Naive thymus-derived CD8-positive, alpha-beta T cell (primary cell): ENCODE results near the gene KLHL18. TPM values are rescaled to one million over a fixed set of nuclear protein-coding genes. Genes with fewer than 3 reads are reported as not detected.

Source experiments
- ATAC-seq, 2 donors: fragments of 150-1000 bp; cut with Tn5 transposase in 1 of 2; sonication (Bioruptor Pico), chemical (Tn5 transposase) in 1 of 2; 1 replicate in 1 of 2; 2 replicates in 1 of 2; pipeline ENCODE4 v1.10.0; 2021; ENCODE audit warnings: mild to moderate bottlenecking in 2 of 2, moderate library complexity in 2 of 2
- POLR2A ChIA-PET: fragments of 350-600 bp; sonication (Branson Sonifier 250); formaldehyde crosslinking; loops from one replicate; lab custom pipeline; 2021; ENCODE audit warnings: antibody characterized with exemption; lab: Charles Lee
- DNase-seq, 10 donors: peaks; one replicate each; pipeline versions ENCODE4 v3.0.0 to v3.0.0-alpha.2; 2020 to 2022
- H3K27ac Mint-ChIP-seq, 10 donors: one replicate each; pipeline ENCODE4 v1.8.0; 2020 to 2022; ENCODE audit warnings: mild to moderate bottlenecking in 10 of 10, mixed read lengths in 10 of 10, moderate library complexity in 4 of 10, inconsistent platforms in 1 of 10
- H3K27me3 Mint-ChIP-seq, 5 donors: one replicate each; pipeline ENCODE4 v1.8.0; 2021 to 2022; ENCODE audit warnings: mixed read lengths in 5 of 5
- H3K36me3 Mint-ChIP-seq, 3 donors: one replicate each; pipeline ENCODE4 v1.8.0; 2020 to 2022; ENCODE audit warnings: mixed read lengths in 3 of 3, mild to moderate bottlenecking in 2 of 3, inconsistent platforms in 1 of 3
- H3K4me1 Mint-ChIP-seq, 4 donors: one replicate each; pipeline ENCODE4 v1.8.0; 2021 to 2022; ENCODE audit warnings: mixed read lengths in 4 of 4
- H3K4me3 Mint-ChIP-seq, 10 donors: one replicate each; pipeline ENCODE4 v1.8.0; 2020 to 2022; ENCODE audit warnings: mild to moderate bottlenecking in 10 of 10, mixed read lengths in 10 of 10, moderate library complexity in 6 of 10, inconsistent platforms in 1 of 10
- H3K9me3 Mint-ChIP-seq, 9 donors: one replicate each; pipeline ENCODE4 v1.8.0; 2020 to 2022; ENCODE audit warnings: mixed read lengths in 9 of 9, mild to moderate bottlenecking in 3 of 9, inconsistent platforms in 1 of 9, moderate library complexity in 1 of 9
- polyA plus RNA-seq, 3 donors: library from polyadenylated mRNA; unstranded; fragments of 300-500 nt; fragmentation: Illumina TruSeq; gene quantifications; one replicate each; pipeline ENCODE4 v1.2.3, GENCODE V29; 2021
- total RNA-seq, 8 experiments: library from RNA in 2 of 8; stranded (reverse) in 2 of 8; gene quantifications; one replicate each; pipeline ENCODE4 v1.2.3 and lab custom pipeline; 2021 to 2026

The KLHL18 gene
- total and polyA plus RNA-seq, 5 experiments from 2014 or later: 13.4 to 21.9 (median 18.2) TPM

- ATAC-seq (peak in 1 of 2 donors; percentile 22), DNase-seq (no peak)
- POLR2A ChIA-PET: interaction anchor here (0.6 to 1.2 kb wide), 2 partner anchors 159 to 347 kb away, joined by 3 read pairs; partner anchors contain the start of genes CCDC12 and SETD2
- H3K4me1 Mint-ChIP-seq: peaks cover 0 to 4% (median 0%) of the 10 kb centered on the region in 4 donors
- no peak overlapping the region for H3K4me3 Mint-ChIP-seq
- no peaks in the 10 kb centered on the region for H3K27me3 Mint-ChIP-seq
- peak overlapping the region in 7 of 10 donors; percentile 4 to 81 (median 52) for H3K27ac Mint-ChIP-seq
- H3K36me3 Mint-ChIP-seq: peaks cover 0 to 83% (median 7%) of the 10 kb centered on the region in 3 donors
- H3K9me3 Mint-ChIP-seq: no peaks in the 10 kb centered on the region
Measured at GRCh38 chr3:47323431-47324277, 40.9 kb downstream of the KLHL18 start.

DNA sequence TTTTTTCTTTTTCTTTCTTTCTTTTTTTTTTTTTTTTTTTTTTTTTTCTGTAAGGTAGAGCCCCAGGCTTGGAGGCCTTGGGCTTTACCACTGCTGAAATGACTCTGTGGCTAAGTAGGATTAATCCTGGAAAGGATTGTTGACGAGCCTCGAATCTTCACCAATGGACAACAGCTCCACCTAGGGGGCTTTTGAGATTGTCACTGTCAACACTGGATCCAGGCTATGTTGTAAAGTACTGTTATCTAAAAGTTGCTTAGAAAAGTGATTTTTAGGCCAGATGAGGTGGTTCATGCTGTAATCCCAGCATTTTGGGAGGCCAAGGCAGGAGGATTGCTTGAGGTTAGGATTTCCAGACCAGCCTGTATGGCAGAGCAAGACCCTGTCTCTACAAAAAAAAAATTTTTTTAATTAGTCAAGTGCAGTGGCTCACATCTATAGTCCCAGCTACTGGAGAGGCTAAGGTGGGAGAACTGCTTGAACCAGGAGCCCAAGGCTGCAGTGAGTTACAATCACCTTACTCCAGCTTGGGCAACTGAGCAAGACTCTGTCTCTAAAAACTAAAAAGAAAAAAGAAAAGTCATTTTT is 41.6 kb downstream of the KLHL18 start:
- Mint-ChIP-seq H3K27ac (no peak overlapping the region), H3K4me1 (peaks cover 0 to 4% (median 0%) of the 10 kb centered on the region in 4 donors), H3K27me3 (no peaks in the 10 kb centered on the region), H3K9me3 (no peaks in the 10 kb centered on the region), H3K4me3 (no peak overlapping the region), H3K36me3 (peaks cover 0 to 83% (median 7%) of the 10 kb centered on the region in 3 donors)
- ATAC-seq (peak; percentile 72 to 80), DNase-seq (peak in 9 of 10 donors; percentile 16 to 66 (median 41))
- POLR2A ChIA-PET: interaction anchor here (0.6 to 1.2 kb wide), 2 partner anchors 160 to 348 kb away, joined by 3 read pairs; partner anchors contain the start of genes CCDC12 and SETD2

GRCh38 chr3:47333907-47334306 is 51.2 kb downstream of the KLHL18 start:
- no peaks in the 10 kb centered on the region for H3K9me3 Mint-ChIP-seq
- no peaks in the 10 kb centered on the region for H3K27me3 Mint-ChIP-seq
- no peak overlapping the region for H3K27ac Mint-ChIP-seq
- no peak overlapping the region for H3K4me3 Mint-ChIP-seq
- peaks cover 0 to 95% (median 34%) of the 10 kb centered on the region in 3 donors for H3K36me3 Mint-ChIP-seq
- ATAC-seq (no peak), DNase-seq (no peak)
- POLR2A ChIA-PET: no interaction called here
- peaks cover 0 to 3% (median 0%) of the 10 kb centered on the region in 4 donors for H3K4me1 Mint-ChIP-seq

- Mint-ChIP-seq H3K4me1 (peaks cover 0 to 7% (median 0%) of the 10 kb centered on the region in 4 donors), H3K9me3 (no peaks in the 10 kb centered on the region), H3K27ac (peak overlapping the region in 3 of 10 donors; percentile 25 to 74 (median 33)), H3K27me3 (no peaks in the 10 kb centered on the region), H3K4me3 (no peak overlapping the region), H3K36me3 (peaks cover 0 to 79% (median 32%) of the 10 kb centered on the region in 3 donors)
- POLR2A ChIA-PET: no interaction called here
- ATAC-seq: no peak
- DNase-seq: no peak
Measured at GRCh38 chr3:47337656-47338055, 54.9 kb downstream of the KLHL18 start.

DNA sequence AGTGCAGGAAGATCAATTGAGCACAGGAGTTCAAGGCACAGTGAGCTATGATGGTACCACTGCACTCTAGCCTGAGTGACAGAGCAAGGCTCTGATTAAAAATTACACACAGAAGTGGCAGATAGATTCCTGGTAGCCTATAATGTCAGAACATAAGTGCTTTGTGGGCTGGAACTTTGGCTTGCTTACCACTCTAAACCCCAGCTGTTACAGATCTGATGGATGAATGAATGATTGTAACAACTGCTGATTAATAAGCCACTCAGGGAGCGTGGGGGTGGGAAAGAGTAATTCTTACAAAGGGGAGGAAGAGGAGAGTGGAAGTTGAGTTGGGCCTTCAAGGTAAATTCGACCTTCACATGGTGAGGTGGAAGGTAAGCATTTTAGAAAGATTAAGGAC is 57.2 kb downstream of the KLHL18 start:
- Mint-ChIP-seq H3K4me3 (no peak overlapping the region), H3K36me3 (peaks cover 4 to 73% (median 30%) of the 10 kb centered on the region in 3 donors), H3K4me1 (peaks cover 0 to 7% (median under 1%) of the 10 kb centered on the region in 4 donors), H3K27me3 (no peaks in the 10 kb centered on the region), H3K9me3 (no peaks in the 10 kb centered on the region), H3K27ac (peak overlapping the region in 2 of 10 donors; percentile 23 to 67)
- ATAC-seq (no peak), DNase-seq (no peak)
- POLR2A ChIA-PET: interaction anchor here (0.6 kb wide), 1 partner anchor 21 kb away, joined by 3 read pairs; no protein-coding TSS in a partner anchor

- POLR2A ChIA-PET: no interaction called here
- H3K36me3 Mint-ChIP-seq: peaks cover 6 to 74% (median 30%) of the 10 kb centered on the region in 3 donors
- no peak overlapping the region for H3K27ac Mint-ChIP-seq
- no peaks in the 10 kb centered on the region for H3K9me3 Mint-ChIP-seq
- H3K27me3 Mint-ChIP-seq: no peaks in the 10 kb centered on the region
- peaks cover 5 to 10% (median 8%) of the 10 kb centered on the region in 4 donors for H3K4me1 Mint-ChIP-seq
- no peak for DNase-seq
- ATAC-seq: no peak
- no peak overlapping the region for H3K4me3 Mint-ChIP-seq
Measured at GRCh38 chr3:47340866-47341265, 58.1 kb downstream of the KLHL18 start.

GRCh38 chr3:47342151-47342550 is 59.4 kb downstream of the KLHL18 start:
- Mint-ChIP-seq H3K9me3 (no peaks in the 10 kb centered on the region), H3K4me3 (no peak overlapping the region), H3K27ac (peak overlapping the region in 9 of 10 donors; percentile 27 to 91 (median 74)), H3K36me3 (peaks cover 6 to 62% (median 20%) of the 10 kb centered on the region in 3 donors), H3K27me3 (no peaks in the 10 kb centered on the region), H3K4me1 (peaks cover 8 to 21% (median 11%) of the 10 kb centered on the region in 4 donors)
- DNase-seq (no peak), ATAC-seq (no peak)
- POLR2A ChIA-PET: no interaction called here

DNA sequence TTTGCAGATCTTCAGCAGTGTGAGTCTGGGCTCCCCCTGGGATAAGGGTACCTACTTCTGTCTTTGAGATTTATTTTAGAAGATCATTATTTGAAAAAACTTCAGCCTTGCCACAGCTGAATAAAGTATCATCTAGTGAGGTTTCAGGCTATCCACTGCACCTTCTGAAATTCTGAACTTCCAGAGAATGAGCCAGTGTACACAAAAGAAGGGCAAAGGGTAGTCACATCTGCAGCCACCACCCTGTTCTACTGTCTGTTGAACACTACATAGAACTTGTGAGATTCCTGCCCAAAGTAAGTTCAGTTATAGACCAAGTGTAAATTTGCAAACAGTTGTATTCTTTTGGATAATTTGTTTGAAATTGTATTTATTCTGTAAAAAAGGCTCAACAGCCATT is 60.1 kb downstream of the KLHL18 start:
- Mint-ChIP-seq H3K27ac (peak overlapping the region in 7 of 10 donors; percentile 3 to 87 (median 73)), H3K36me3 (peaks cover 6 to 55% (median 19%) of the 10 kb centered on the region in 3 donors), H3K9me3 (no peaks in the 10 kb centered on the region), H3K27me3 (no peaks in the 10 kb centered on the region), H3K4me3 (no peak overlapping the region), H3K4me1 (peaks cover 8 to 25% (median 11%) of the 10 kb centered on the region in 4 donors)
- ATAC-seq: no peak
- POLR2A ChIA-PET: no interaction called here
- DNase-seq: no peak

DNA sequence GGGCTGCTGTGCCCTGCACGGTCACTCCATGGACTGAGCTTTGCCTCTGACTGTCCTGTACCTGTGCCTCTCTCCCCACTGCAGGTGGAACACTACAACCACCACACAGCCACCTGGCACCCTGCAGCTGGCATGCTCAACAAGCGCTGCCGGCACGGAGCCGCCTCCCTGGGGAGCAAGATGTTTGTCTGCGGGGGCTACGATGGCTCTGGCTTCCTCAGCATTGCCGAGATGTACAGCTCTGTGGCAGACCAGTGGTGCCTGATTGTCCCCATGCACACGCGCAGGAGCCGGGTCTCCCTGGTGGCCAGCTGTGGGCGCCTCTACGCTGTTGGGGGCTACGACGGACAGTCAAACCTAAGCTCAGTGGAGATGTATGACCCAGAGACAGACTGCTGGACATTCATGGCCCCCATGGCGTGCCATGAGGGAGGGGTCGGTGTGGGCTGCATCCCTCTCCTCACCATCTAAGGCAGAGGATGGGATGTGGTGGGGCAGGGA is 60.8 kb downstream of the KLHL18 start:
- no peaks in the 10 kb centered on the region for H3K9me3 Mint-ChIP-seq
- peaks cover 6 to 48% (median 16%) of the 10 kb centered on the region in 3 donors for H3K36me3 Mint-ChIP-seq
- H3K27ac Mint-ChIP-seq: no peak overlapping the region
- DNase-seq (no peak), ATAC-seq (no peak)
- H3K4me1 Mint-ChIP-seq: peaks cover 8 to 25% (median 10%) of the 10 kb centered on the region in 4 donors
- H3K27me3 Mint-ChIP-seq: no peaks in the 10 kb centered on the region
- H3K4me3 Mint-ChIP-seq: no peak overlapping the region
- POLR2A ChIA-PET: no interaction called here

DNA sequence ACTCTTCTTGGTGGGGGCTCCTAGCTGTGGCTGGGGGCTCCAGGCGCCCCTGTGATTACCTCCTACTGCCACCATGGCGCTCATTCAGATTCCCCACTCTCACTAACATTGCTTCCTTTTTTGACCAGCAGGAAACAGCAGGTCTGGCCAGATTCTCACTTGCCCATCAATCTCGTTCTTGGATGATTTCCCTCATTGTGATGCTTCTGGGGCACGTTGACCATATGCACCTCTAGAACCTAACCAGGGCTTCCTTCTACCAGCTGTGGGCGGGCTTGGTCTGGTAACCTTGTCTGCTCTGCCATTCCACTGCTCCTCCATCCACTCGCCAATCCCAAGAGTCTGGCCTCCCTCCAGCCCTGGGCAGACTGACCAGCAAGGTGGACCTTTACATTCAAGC is 62.2 kb downstream of the KLHL18 start:
- POLR2A ChIA-PET: no interaction called here
- H3K36me3 Mint-ChIP-seq: peaks cover 6 to 36% (median 10%) of the 10 kb centered on the region in 3 donors
- no peak for DNase-seq
- H3K4me1 Mint-ChIP-seq: peaks cover 8 to 25% (median 10%) of the 10 kb centered on the region in 4 donors
- H3K4me3 Mint-ChIP-seq: no peak overlapping the region
- no peak for ATAC-seq
- H3K27me3 Mint-ChIP-seq: no peaks in the 10 kb centered on the region
- no peaks in the 10 kb centered on the region for H3K9me3 Mint-ChIP-seq
- peak overlapping the region in 2 of 10 donors; percentile 33 to 92 for H3K27ac Mint-ChIP-seq

- Mint-ChIP-seq H3K4me3 (no peak overlapping the region), H3K27ac (peak overlapping the region in 5 of 10 donors; percentile 39 to 83 (median 70)), H3K36me3 (peaks cover 6 to 29% (median 10%) of the 10 kb centered on the region in 3 donors), H3K4me1 (peaks cover 8 to 25% (median 10%) of the 10 kb centered on the region in 4 donors), H3K9me3 (no peaks in the 10 kb centered on the region), H3K27me3 (no peaks in the 10 kb centered on the region)
- no peak for ATAC-seq
- DNase-seq: peak in 1 of 10 donors; percentile 24
- POLR2A ChIA-PET: no interaction called here
Measured at GRCh38 chr3:47347217-47347801, 64.6 kb downstream of the KLHL18 start.
